GM12892 (cell line): ENCODE measurements around the gene AGER.

Experiments used
- POLR2A ChIP-seq: IDR thresholded peaks from 2 replicates; pipeline ENCODE4 v1.6.1; 2011; ENCODE audit warnings: low read depth, low read length, control low read depth
- POLR2AphosphoS5 ChIP-seq: IDR thresholded peaks from 2 replicates; pipeline ENCODE4 v1.6.1; 2011; ENCODE audit warnings: low read depth, low read length, control low read depth

GRCh38 chr6:32216285-32216684, 32.2 kb upstream of the AGER start:
- TF ChIP-seq POLR2A (no peak), POLR2AphosphoS5 (no peak)
